Coronary artery (tissue), 2 donors: ENCODE results near the gene HEPACAM.
A peak's percentile ranks its signal among the peaks of the same experiment; 100 is the strongest.

Experiments
- DNase-seq: peaks from one replicate; pipeline ENCODE4 v3.0.0-alpha.2; 2017; ENCODE audit warnings: low spot score
- H3K27ac ChIP-seq, 2 donors: fragments of 200-600 bp; sonication (generic); one replicate each; pipeline ENCODE4 v1.5.1; 2016 to 2019
- H3K4me3 ChIP-seq: fragments of 200-600 bp; sonication (generic); 2 replicates; pipeline ENCODE4 v1.5.1; 2016; ENCODE audit warnings: mild to moderate bottlenecking, moderate library complexity
- TF ChIP-seq, protein P1 (sequence below): fragments of 200-600 bp; sonication (generic); IDR thresholded peaks from one replicate; pipeline ENCODE4 v1.5.1; 2019; ENCODE audit warnings: antibody characterized with exemption

Gene HEPACAM

DNA sequence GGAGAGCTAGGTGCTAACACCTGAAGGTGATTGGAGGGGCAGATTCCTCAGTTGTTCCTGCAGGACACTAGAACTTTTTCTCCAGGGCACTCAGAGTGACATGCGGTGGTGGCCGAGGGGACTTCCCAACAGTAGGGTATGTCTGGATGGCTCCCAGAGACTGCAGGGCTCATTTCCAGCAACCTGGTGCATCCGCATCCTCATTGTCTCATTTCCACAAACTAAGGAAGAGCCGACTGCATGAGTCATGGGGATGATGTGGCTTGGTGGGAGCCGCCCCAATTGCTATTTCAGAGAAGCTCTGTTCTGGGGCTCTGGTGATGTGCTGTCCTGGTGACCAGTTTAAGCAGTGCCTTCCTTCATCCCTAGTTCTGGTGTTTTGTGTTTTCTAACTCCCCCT, 35.4 kb downstream of the HEPACAM start:
- peak overlapping the region in 1 of 2 donors; percentile 84 for H3K27ac ChIP-seq
- TF ChIP-seq, protein P1, sequence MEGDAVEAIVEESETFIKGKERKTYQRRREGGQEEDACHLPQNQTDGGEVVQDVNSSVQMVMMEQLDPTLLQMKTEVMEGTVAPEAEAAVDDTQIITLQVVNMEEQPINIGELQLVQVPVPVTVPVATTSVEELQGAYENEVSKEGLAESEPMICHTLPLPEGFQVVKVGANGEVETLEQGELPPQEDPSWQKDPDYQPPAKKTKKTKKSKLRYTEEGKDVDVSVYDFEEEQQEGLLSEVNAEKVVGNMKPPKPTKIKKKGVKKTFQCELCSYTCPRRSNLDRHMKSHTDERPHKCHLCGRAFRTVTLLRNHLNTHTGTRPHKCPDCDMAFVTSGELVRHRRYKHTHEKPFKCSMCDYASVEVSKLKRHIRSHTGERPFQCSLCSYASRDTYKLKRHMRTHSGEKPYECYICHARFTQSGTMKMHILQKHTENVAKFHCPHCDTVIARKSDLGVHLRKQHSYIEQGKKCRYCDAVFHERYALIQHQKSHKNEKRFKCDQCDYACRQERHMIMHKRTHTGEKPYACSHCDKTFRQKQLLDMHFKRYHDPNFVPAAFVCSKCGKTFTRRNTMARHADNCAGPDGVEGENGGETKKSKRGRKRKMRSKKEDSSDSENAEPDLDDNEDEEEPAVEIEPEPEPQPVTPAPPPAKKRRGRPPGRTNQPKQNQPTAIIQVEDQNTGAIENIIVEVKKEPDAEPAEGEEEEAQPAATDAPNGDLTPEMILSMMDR: no peak
- no peak overlapping the region for H3K4me3 ChIP-seq
- no peak for DNase-seq

DNA sequence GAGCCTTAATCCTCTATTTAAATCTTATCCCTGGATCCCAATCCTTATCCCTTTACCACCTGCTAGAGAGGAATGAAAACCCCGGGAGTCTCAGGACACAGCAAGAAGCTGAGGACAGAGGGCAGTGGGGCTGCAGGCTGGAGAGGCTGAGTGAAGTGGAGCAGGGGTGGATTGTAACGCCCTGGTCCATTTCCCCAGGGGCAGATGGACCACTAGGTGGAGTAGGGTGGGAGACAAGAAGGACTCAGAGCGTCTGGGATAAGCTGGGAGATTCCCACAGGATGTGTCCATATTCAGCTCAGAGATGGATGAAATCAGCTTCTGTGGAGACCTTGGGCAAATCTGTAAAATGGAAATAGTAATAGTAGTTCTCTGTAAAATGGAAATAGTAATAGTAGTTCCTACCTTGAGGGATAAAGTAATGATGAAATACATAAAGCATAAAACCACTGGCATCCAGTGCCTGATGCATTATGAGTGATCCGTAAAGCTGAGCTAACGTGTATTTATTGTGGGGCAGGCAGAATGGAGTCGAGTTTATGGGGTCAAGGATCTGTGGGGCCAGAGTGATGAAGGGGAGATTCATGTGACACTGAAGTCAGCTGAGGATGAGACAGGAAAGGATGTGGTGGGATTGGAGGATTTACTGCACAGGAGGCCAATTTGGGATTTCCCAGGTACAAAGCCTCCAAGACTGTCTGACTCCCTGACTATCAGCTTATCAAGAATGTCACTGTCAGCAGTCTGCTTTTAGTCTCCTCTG, 36.3 kb downstream of the HEPACAM start:
- H3K4me3 ChIP-seq: no peak overlapping the region
- DNase-seq: no peak
- TF ChIP-seq, protein P1: no peak
- H3K27ac ChIP-seq: peak overlapping the region in 1 of 2 donors; percentile 84

DNA sequence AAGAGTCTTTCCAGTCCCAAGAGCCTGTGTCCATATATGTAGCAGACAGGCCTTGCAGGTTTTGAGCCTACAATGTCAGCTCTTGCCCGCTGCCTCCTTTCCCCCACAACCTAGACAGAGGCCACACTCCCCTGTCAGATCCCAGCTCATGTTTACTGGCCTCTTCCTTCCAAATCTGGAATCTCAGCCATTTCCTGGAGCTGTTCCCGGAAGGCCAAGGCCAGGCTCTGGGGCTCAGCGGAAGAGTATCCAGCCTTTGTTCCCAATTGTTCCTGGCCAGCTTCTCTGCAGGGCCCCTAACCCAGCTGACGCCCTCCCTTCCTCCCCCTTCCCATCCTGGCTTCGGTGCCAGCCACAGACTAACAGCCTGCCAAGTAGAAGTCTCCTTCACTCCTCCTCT, 37.1 kb downstream of the HEPACAM start:
- no peak overlapping the region for H3K4me3 ChIP-seq
- peak; percentile 73 for DNase-seq
- H3K27ac ChIP-seq: peak overlapping the region; percentile 27 to 84
- TF ChIP-seq, protein P1: no peak

DNA sequence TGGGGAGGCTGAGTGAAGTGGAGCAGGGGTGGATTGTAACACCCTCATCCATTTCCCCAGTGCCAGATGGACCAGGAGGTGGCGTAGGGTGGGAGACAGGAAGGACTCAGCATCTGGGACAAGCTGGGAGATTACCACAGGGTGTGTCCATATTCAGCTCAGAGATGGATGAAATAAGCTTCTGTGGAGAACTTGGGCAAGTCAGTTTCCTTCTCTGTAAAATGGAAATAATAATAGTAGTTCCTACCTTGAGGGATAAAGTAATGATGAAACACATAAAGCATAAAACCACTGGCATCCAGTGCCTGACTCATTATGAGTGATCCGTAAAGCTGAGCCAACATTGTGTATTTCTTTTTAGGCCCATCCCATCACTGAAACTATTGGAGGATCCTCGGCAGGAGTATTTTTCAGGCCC, 37.6 kb downstream of the HEPACAM start:
- H3K4me3 ChIP-seq: no peak overlapping the region
- TF ChIP-seq, protein P1: no peak
- DNase-seq: peak; percentile 72
- peak overlapping the region; percentile 27 to 84 for H3K27ac ChIP-seq

DNA sequence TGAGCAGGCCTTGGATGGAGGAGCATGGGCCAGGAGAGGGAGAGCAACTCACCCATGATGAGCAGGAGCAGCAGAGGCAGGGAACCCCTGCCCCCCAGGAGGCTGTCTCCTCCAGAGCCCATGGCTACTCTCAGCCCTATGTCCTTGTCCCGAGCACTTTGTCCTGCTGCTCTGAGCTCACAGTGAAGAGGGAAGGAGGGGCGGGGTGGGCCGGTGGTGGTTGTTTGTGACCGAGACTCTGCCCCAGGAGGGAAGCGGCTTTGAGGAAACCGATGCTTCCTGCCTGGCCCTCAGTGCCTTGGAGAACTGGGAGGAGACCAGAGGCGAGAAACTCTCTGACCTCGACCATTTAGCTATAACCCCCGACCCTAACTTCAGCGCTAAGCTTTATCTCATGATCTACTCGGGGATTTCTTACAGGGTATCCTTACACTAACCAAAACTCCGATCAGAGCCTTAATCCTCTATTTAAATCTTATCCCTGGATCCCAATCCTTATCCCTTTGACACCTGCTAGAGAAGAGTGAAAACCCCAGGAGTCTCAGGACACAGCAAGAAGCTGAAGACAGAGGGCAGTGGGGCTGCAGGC, 38.1 kb downstream of the HEPACAM start, which contains the start of gene ROBO4:
ROBO4 (minus strand) TSS at position 192 of the 589 bp plus-strand sequence; CDS start at position 122, 70 bp downstream.
- Histone ChIP-seq H3K27ac (peak within 1 kb of the TSS; percentile 27 to 84), H3K4me3 (peak within 1 kb of the TSS; percentile 55)
- TF ChIP-seq, protein P1: no peak
- peak; percentile 68 for DNase-seq

DNA sequence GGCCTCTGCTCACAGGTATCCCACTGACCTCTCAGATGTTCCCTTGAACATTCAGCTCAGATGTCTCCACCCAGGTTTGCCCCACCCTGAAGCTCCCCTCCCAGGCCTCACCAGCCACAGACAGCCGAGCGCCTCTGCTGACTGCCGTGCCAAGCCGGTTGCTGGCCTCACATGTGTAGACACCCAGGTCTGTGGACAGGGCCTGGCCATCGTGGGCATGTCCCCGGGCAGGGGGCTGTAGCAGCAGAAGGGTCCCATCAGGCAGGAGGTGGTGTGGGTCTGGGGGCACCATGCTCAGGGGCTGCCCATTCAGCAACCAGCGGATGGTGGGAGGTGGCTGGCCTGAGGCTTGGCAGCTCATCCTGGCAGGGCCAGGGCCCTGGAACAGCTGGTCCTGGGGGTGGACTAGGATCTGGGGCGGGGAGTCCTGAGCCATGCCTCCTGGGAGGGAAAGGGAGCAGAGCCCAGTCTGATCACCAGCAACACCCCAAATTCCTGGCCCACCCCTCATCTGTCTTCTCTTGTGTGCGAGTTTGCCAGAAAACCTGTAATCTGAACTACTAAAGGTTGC, 38.9 kb downstream of the HEPACAM start:
- peak; percentile 76 for DNase-seq
- Histone ChIP-seq H3K27ac (peak overlapping the region in 1 of 2 donors; percentile 84), H3K4me3 (peak overlapping the region; percentile 55)
- TF ChIP-seq, protein P1: no peak
